CD4-positive, CD25-positive, alpha-beta regulatory T cell (primary cell): ENCODE measurements around the gene HOXB7. TPM values are rescaled to one million over a fixed set of nuclear protein-coding genes. Genes with fewer than 3 reads are reported as not detected.

Experiments used
- ATAC-seq, 2 donors: fragments of 150-1000 bp; cut with Tn5 transposase; one replicate each; pipeline ENCODE4 v1.10.0; 2021; ENCODE audit warnings: low read depth in 2 of 2, moderate number of reproducible peaks in 2 of 2, moderate library complexity in 1 of 2
- DNase-seq, 3 donors: peaks; one replicate each; pipeline versions ENCODE4 v3.0.0 to v3.0.0-alpha.2; 2012 to 2022; ENCODE audit warnings: mixed read lengths in 1 of 3
- H3K27ac ChIP-seq: one replicate; pipeline ENCODE4 v1.7.0; 2013; ENCODE audit warnings: mild to moderate bottlenecking, low read length; ENCODE audit not compliant: insufficient read depth, poor library complexity, severe bottlenecking
- H3K27me3 ChIP-seq: one replicate; pipeline ENCODE4 v1.7.0; 2013; ENCODE audit warnings: low read length; ENCODE audit not compliant: control insufficient read depth, insufficient read depth
- H3K36me3 ChIP-seq: one replicate; pipeline ENCODE4 v1.7.0; 2013; ENCODE audit warnings: mild to moderate bottlenecking, low read length, moderate library complexity; ENCODE audit not compliant: control insufficient read depth, insufficient read depth
- H3K4me1 ChIP-seq: 2 replicates; pipeline ENCODE4 v1.7.0; 2013; ENCODE audit warnings: mild to moderate bottlenecking, low read length; ENCODE audit not compliant: insufficient read depth, control insufficient read depth, poor library complexity, severe bottlenecking
- H3K4me3 ChIP-seq: one replicate; pipeline ENCODE4 v1.7.0; 2013; ENCODE audit warnings: low read depth, mild to moderate bottlenecking, low read length, moderate library complexity
- H3K9me3 ChIP-seq, 2 experiments: 1 replicate in 1 of 2; 2 replicates in 1 of 2; pipeline ENCODE4 v1.7.0; 2013; ENCODE audit warnings: low read length in 2 of 2, mild to moderate bottlenecking in 1 of 2, moderate library complexity in 1 of 2; ENCODE audit not compliant: control insufficient read depth in 2 of 2
- H3K27ac Mint-ChIP-seq, 3 donors: one replicate each; pipeline ENCODE4 v1.8.0; 2020 to 2022; ENCODE audit warnings: mild to moderate bottlenecking in 3 of 3, mixed read lengths in 3 of 3, moderate library complexity in 2 of 3
- H3K27me3 Mint-ChIP-seq: one replicate; pipeline ENCODE4 v1.8.0; 2022; ENCODE audit warnings: mild to moderate bottlenecking, mixed read lengths
- H3K36me3 Mint-ChIP-seq: one replicate; pipeline ENCODE4 v1.8.0; 2020; ENCODE audit warnings: mixed read lengths
- H3K4me1 Mint-ChIP-seq, 4 donors: one replicate each; pipeline ENCODE4 v1.8.0; 2020 to 2022; ENCODE audit warnings: mixed read lengths in 4 of 4, mild to moderate bottlenecking in 1 of 4
- H3K4me3 Mint-ChIP-seq, 4 donors: one replicate each; pipeline ENCODE4 v1.8.0; 2020 to 2022; ENCODE audit warnings: mild to moderate bottlenecking in 4 of 4, mixed read lengths in 4 of 4, moderate library complexity in 3 of 4
- H3K9me3 Mint-ChIP-seq, 7 donors: one replicate each; pipeline ENCODE4 v1.8.0; 2020 to 2022; ENCODE audit warnings: mixed read lengths in 7 of 7, mild to moderate bottlenecking in 3 of 7, moderate library complexity in 2 of 7
- polyA plus RNA-seq, 4 donors: library from polyadenylated mRNA; unstranded; fragments of 300-500 nt; fragmentation: Illumina TruSeq; gene quantifications; one replicate each; pipeline ENCODE4 v1.2.3, GENCODE V29; 2021
- total RNA-seq: library from RNA; stranded (reverse); gene quantifications from one replicate; pipeline ENCODE4 v1.2.3, GENCODE V29; 2022

Gene HOXB7
- total and polyA plus RNA-seq, 5 donors from 2014 or later, result 0.77 to 7.2 (median 2.1) TPM

- H3K4me1 Mint-ChIP-seq, result peaks cover 10 to 48% (median 37%) of the 10 kb centered on the region in 4 donors
- H3K4me3 Mint-ChIP-seq, result peak overlapping the region in 3 of 4 donors; percentile 50 to 88 (median 73)
- Histone ChIP-seq H3K4me3 (no peak overlapping the region), H3K4me1 (peaks cover 43% of the 10 kb centered on the region), H3K9me3 (no peaks in the 10 kb centered on the region), H3K27ac (no peak overlapping the region), H3K27me3 (peaks cover 47% of the 10 kb centered on the region), H3K36me3 (no peaks in the 10 kb centered on the region)
- no peak overlapping the region for H3K27ac Mint-ChIP-seq
- no peak for DNase-seq
- peaks cover 0 to 9% (median 0%) of the 10 kb centered on the region in 7 donors for H3K9me3 Mint-ChIP-seq
- no peak for ATAC-seq
- H3K27me3 Mint-ChIP-seq, result peaks cover 95% of the 10 kb centered on the region
- no peaks in the 10 kb centered on the region for H3K36me3 Mint-ChIP-seq
These were observed 6.8 kb upstream of the HOXB7 start for GRCh38 chr17:48617471-48618255.

GRCh38 chr17:48616717-48617470, 6.1 kb upstream of the HOXB7 start:
- Mint-ChIP-seq H3K4me1 (peaks cover 10 to 54% (median 42%) of the 10 kb centered on the region in 4 donors), H3K9me3 (peaks cover 0 to 9% (median 0%) of the 10 kb centered on the region in 7 donors), H3K27ac (peak overlapping the region in 1 of 3 donors; percentile 57), H3K36me3 (no peaks in the 10 kb centered on the region), H3K27me3 (peaks cover 93% of the 10 kb centered on the region), H3K4me3 (peak overlapping the region in 3 of 4 donors; percentile 56 to 82 (median 73))
- peaks cover 42% of the 10 kb centered on the region for H3K27me3 ChIP-seq
- H3K4me3 ChIP-seq, result no peak overlapping the region
- peaks cover 51% of the 10 kb centered on the region for H3K4me1 ChIP-seq
- H3K36me3 ChIP-seq, result no peaks in the 10 kb centered on the region
- DNase-seq, result no peak
- H3K27ac ChIP-seq, result no peak overlapping the region
- ATAC-seq, result no peak
- no peaks in the 10 kb centered on the region for H3K9me3 ChIP-seq

- Mint-ChIP-seq H3K27me3 (peaks cover 92% of the 10 kb centered on the region), H3K36me3 (no peaks in the 10 kb centered on the region), H3K9me3 (peaks cover 0 to 9% (median 0%) of the 10 kb centered on the region in 7 donors), H3K4me1 (peaks cover 10 to 61% (median 46%) of the 10 kb centered on the region in 4 donors), H3K27ac (no peak overlapping the region), H3K4me3 (peak overlapping the region in 2 of 4 donors; percentile 27 to 73)
- no peak overlapping the region for H3K4me3 ChIP-seq
- no peaks in the 10 kb centered on the region for H3K9me3 ChIP-seq
- H3K4me1 ChIP-seq, result peaks cover 58% of the 10 kb centered on the region
- no peak overlapping the region for H3K27ac ChIP-seq
- no peak for ATAC-seq
- no peaks in the 10 kb centered on the region for H3K36me3 ChIP-seq
- peaks cover 36% of the 10 kb centered on the region for H3K27me3 ChIP-seq
- DNase-seq, result no peak
These were observed 5.3 kb upstream of the HOXB7 start for GRCh38 chr17:48615963-48616716.

- peaks cover 28% of the 10 kb centered on the region for H3K27me3 ChIP-seq
- ATAC-seq (no peak), DNase-seq (no peak)
- H3K36me3 ChIP-seq, result no peaks in the 10 kb centered on the region
- peaks cover 10 to 67% (median 51%) of the 10 kb centered on the region in 4 donors for H3K4me1 Mint-ChIP-seq
- peaks cover 90% of the 10 kb centered on the region for H3K27me3 Mint-ChIP-seq
- no peaks in the 10 kb centered on the region for H3K9me3 ChIP-seq
- H3K27ac ChIP-seq, result no peak within 1 kb of the TSS
- H3K9me3 Mint-ChIP-seq, result peaks cover 0 to 9% (median 0%) of the 10 kb centered on the region in 7 donors
- no peaks in the 10 kb centered on the region for H3K36me3 Mint-ChIP-seq
- H3K4me1 ChIP-seq, result peaks cover 66% of the 10 kb centered on the region
- no peak within 1 kb of the TSS for H3K4me3 ChIP-seq
- peak within 1 kb of the TSS; percentile 74 to 88 (median 82) for H3K4me3 Mint-ChIP-seq
- peak within 1 kb of the TSS in 1 of 3 donors; percentile 87 for H3K27ac Mint-ChIP-seq
These were observed 4.5 kb upstream of the HOXB7 start, which contains the start of gene HOXB8 for GRCh38 chr17:48615047-48615962. Gene HOXB8, minus strand, starts transcription at chr17:48615292. Its CDS starts 588 bp downstream, at chr17:48614704.

GRCh38 chr17:48613862-48614694, 3.3 kb upstream of the HOXB7 start:
- ATAC-seq, result peak in 1 of 2 donors; percentile 19

GRCh38 chr17:48612854-48613691, 2.3 kb upstream of the HOXB7 start:
- peaks cover 0 to 6% (median 0%) of the 10 kb centered on the region in 7 donors for H3K9me3 Mint-ChIP-seq
- Histone ChIP-seq H3K27ac (no peak overlapping the region), H3K27me3 (peaks cover 31% of the 10 kb centered on the region), H3K9me3 (no peaks in the 10 kb centered on the region), H3K36me3 (no peaks in the 10 kb centered on the region), H3K4me1 (peaks cover 65% of the 10 kb centered on the region), H3K4me3 (peak overlapping the region; percentile 68)
- peaks cover 4 to 61% (median 45%) of the 10 kb centered on the region in 4 donors for H3K4me1 Mint-ChIP-seq
- peak overlapping the region; percentile 84 to 97 (median 88) for H3K4me3 Mint-ChIP-seq
- DNase-seq (peak in 2 of 3 donors; percentile 43 to 51), ATAC-seq (peak; percentile 61 to 62)
- H3K36me3 Mint-ChIP-seq, result no peaks in the 10 kb centered on the region
- H3K27ac Mint-ChIP-seq, result peak overlapping the region in 1 of 3 donors; percentile 64
- peaks cover 87% of the 10 kb centered on the region for H3K27me3 Mint-ChIP-seq

More at GRCh38 chr17:48613862-48614694, 3.3 kb upstream of the HOXB7 start:
- DNase-seq, result peak in 1 of 3 donors; percentile 47
- Mint-ChIP-seq H3K36me3 (no peaks in the 10 kb centered on the region), H3K27me3 (peaks cover 87% of the 10 kb centered on the region), H3K4me3 (peak overlapping the region; percentile 74 to 88 (median 82)), H3K27ac (no peak overlapping the region), H3K4me1 (peaks cover 10 to 69% (median 52%) of the 10 kb centered on the region in 4 donors), H3K9me3 (peaks cover 0 to 9% (median 0%) of the 10 kb centered on the region in 7 donors)
- Histone ChIP-seq H3K27ac (no peak overlapping the region), H3K4me1 (peaks cover 74% of the 10 kb centered on the region), H3K27me3 (peaks cover 31% of the 10 kb centered on the region), H3K9me3 (no peaks in the 10 kb centered on the region), H3K4me3 (no peak overlapping the region), H3K36me3 (no peaks in the 10 kb centered on the region)
